Measurements from ENCODE around the gene ABHD12. TPM values are rescaled to one million over a fixed set of nuclear protein-coding genes. Genes with fewer than 3 reads are reported as not detected.

The ABHD12 gene
- total and polyA plus RNA-seq, 12 donors = 17.6 to 95.8 (median 54.1) TPM

GRCh38 chr20:25345721-25346120 is 44.9 kb downstream of the ABHD12 start:
- DNase-seq = no peak
- intact Hi-C loops (cut with DNase I) = no loop called here
- Histone ChIP-seq H3K4me3 (no peak overlapping the region), H3K27me3 (no peaks in the 10 kb centered on the region), H3K36me3 (replicated peaks in 1 of 2) (no peaks in the 10 kb centered on the region), H3K9me3 (replicated peaks in 1 of 3) (no peaks in the 10 kb centered on the region), H3K4me1 (replicated peaks in 1 of 2) (peaks cover 0 to 5% of the 10 kb centered on the region in 2 donors), H3K27ac (no peak overlapping the region)
- TF ChIP-seq CTCF (IDR thresholded peaks at IDR 0.05) = no peak
- no peak for TF ChIP-seq POLR2A (IDR thresholded peaks at IDR 0.05)
- WGBS, 4 donors = 77 to 85% (median 81%) methylated on average over 1 of the region's 1 CpG

- Histone ChIP-seq H3K4me3 (no peak overlapping the region), H3K27ac (no peak overlapping the region), H3K4me1 (replicated peaks in 1 of 2) (peaks cover 0 to 5% of the 10 kb centered on the region in 2 donors), H3K36me3 (replicated peaks in 1 of 2) (no peaks in the 10 kb centered on the region), H3K9me3 (replicated peaks in 1 of 3) (no peaks in the 10 kb centered on the region), H3K27me3 (no peaks in the 10 kb centered on the region)
- 92 to 98% (median 94%) methylated on average over 3 of the region's 3 CpGs for WGBS, 4 donors
- DNase-seq = no peak
- intact Hi-C loops (cut with DNase I) = no loop called here
- no peak for TF ChIP-seq POLR2A (IDR thresholded peaks at IDR 0.05)
- no peak for TF ChIP-seq CTCF (IDR thresholded peaks at IDR 0.05)
Measured at GRCh38 chr20:25344634-25345033, 46.0 kb downstream of the ABHD12 start.

- peaks cover 0 to 5% of the 10 kb centered on the region in 2 donors for H3K4me1 ChIP-seq (replicated peaks in 1 of 2)
- intact Hi-C loops (cut with DNase I) = no loop called here
- WGBS, 4 donors = 83 to 90% (median 85%) methylated on average over 9 of the region's 9 CpGs
- no peaks in the 10 kb centered on the region for H3K9me3 ChIP-seq (replicated peaks in 1 of 3)
- H3K27ac ChIP-seq = no peak overlapping the region
- TF ChIP-seq POLR2A (IDR thresholded peaks at IDR 0.05) (no peak), CTCF (IDR thresholded peaks at IDR 0.05) (no peak)
- H3K27me3 ChIP-seq = no peaks in the 10 kb centered on the region
- no peaks in the 10 kb centered on the region for H3K36me3 ChIP-seq (replicated peaks in 1 of 2)
- no peak overlapping the region for H3K4me3 ChIP-seq
- DNase-seq = no peak
Measured at GRCh38 chr20:25341716-25342680, 48.6 kb downstream of the ABHD12 start.

- no peaks in the 10 kb centered on the region for H3K27me3 ChIP-seq
- no peak for DNase-seq
- 68 to 95% (median 83%) methylated on average over 1 of the region's 1 CpG for whole genome bisulfite sequencing, 4 donors
- H3K27ac ChIP-seq = no peak overlapping the region
- intact Hi-C loops (cut with DNase I) = no loop called here
- H3K36me3 ChIP-seq (replicated peaks in 1 of 2) = no peaks in the 10 kb centered on the region
- no peaks in the 10 kb centered on the region for H3K9me3 ChIP-seq (replicated peaks in 1 of 3)
- peaks cover 0 to 5% of the 10 kb centered on the region in 2 donors for H3K4me1 ChIP-seq (replicated peaks in 1 of 2)
- H3K4me3 ChIP-seq = no peak overlapping the region
- no peak for TF ChIP-seq POLR2A (IDR thresholded peaks at IDR 0.05)
- TF ChIP-seq CTCF (IDR thresholded peaks at IDR 0.05) = no peak
Measured at GRCh38 chr20:25340380-25340779, 50.3 kb downstream of the ABHD12 start.
